Neural cell (in vitro differentiated cells): ENCODE data around the gene ROPN1B.

Source experiments
- CTCF ChIP-seq: fragments of 450-650 bp; IDR thresholded peaks from 2 replicates; pipeline ENCODE4 v1.5.1; 2014; ENCODE audit warnings: antibody characterized with exemption, mild to moderate bottlenecking, moderate library complexity; ENCODE audit not compliant: poor library complexity, severe bottlenecking
- EP300 ChIP-seq: fragments of 450-650 bp; conservative IDR thresholded peaks from 2 replicates; pipeline ENCODE4 v1.6.1; 2014; ENCODE audit warnings: antibody characterized with exemption, mild to moderate bottlenecking, moderate library complexity; ENCODE audit not compliant: poor library complexity, severe bottlenecking
- EZH2 ChIP-seq: fragments of 200-600, 300-800 bp; shearing (Covaris generic), sonication (generic); IDR thresholded peaks from 2 replicates; pipeline ENCODE4 v1.6.1; 2014; ENCODE audit warnings: antibody characterized with exemption, low read length, borderline replicate concordance, mild to moderate bottlenecking; ENCODE audit not compliant: insufficient read depth, poor library complexity, severe bottlenecking
- POLR2AphosphoS5 ChIP-seq: IDR thresholded peaks from 2 replicates; pipeline ENCODE4 v1.6.1; 2012

GRCh38 chr3:126003447-126004190 is 34.6 kb downstream of the ROPN1B start:
- TF ChIP-seq CTCF = no peak
- TF ChIP-seq EZH2 = no peak
- TF ChIP-seq POLR2AphosphoS5 = no peak
- no peak for TF ChIP-seq EP300
